ENCODE results near the gene IRF9.

IRF9 gene

GRCh38 chr14:24215495-24216344 lies 54.7 kb downstream of the IRF9 start, which contains the start of gene MDP1:
TSS of gene MDP1 (minus strand) at chr14:24216066. CDS start at chr14:24215955, 111 bp downstream.
- DNase-seq (ENCODE audit: low spot score), result peak; percentile 89

Small RNA genes within 50 kb of the gene (small RNA-seq; reads per million reads assigned to genes)
- 0 to 0.04 reads per million in 2 experiments for gene AL136295.4
- gene CHMP4A, result 0 reads per million in 2 experiments
- 0.05 to 0.09 reads per million in 2 experiments for gene IPO4
- gene IRF9, result 0 to 0.04 reads per million in 2 experiments
- gene MDP1, result 0 reads per million in 2 experiments
- 0.05 to 2.1 reads per million in 2 experiments for gene RNA5SP383
